Neuronal stem cell (in vitro differentiated cells): ENCODE measurements around the gene ZSCAN12.

ENCODE experiments used
- DNase-seq: peaks from one replicate; pipeline ENCODE4 v3.0.0-alpha.2; 2013; ENCODE audit warnings: low spot score
- H2AFZ ChIP-seq: one replicate; pipeline ENCODE4 v1.6.1; 2013; ENCODE audit warnings: mild to moderate bottlenecking, low read length, inconsistent platforms
- H2AK5ac ChIP-seq: 2 replicates; pipeline ENCODE4 v1.6.1; 2013; ENCODE audit warnings: low read depth, mild to moderate bottlenecking, inconsistent platforms, low read length, moderate library complexity, mixed read lengths
- H2BK120ac ChIP-seq: 2 replicates; pipeline ENCODE4 v1.6.1; 2013; ENCODE audit warnings: low read depth, mild to moderate bottlenecking, inconsistent platforms, low read length, moderate library complexity, mixed read lengths
- H2BK12ac ChIP-seq: one replicate; pipeline ENCODE4 v1.6.1; 2013; ENCODE audit warnings: low read length, inconsistent platforms
- H2BK15ac ChIP-seq: 2 replicates; pipeline ENCODE4 v1.6.1; 2013; ENCODE audit warnings: mild to moderate bottlenecking, low read length, inconsistent platforms, mixed read lengths
- H2BK5ac ChIP-seq: one replicate; pipeline ENCODE4 v1.6.1; 2013; ENCODE audit warnings: inconsistent platforms, mild to moderate bottlenecking, low read length, moderate library complexity
- H3K14ac ChIP-seq: one replicate; pipeline ENCODE4 v1.6.1; 2013; ENCODE audit warnings: low read length, inconsistent platforms
- H3K18ac ChIP-seq: 2 replicates; pipeline ENCODE4 v1.6.1; 2013; ENCODE audit warnings: low read length, inconsistent platforms
- H3K23ac ChIP-seq: 2 replicates; pipeline ENCODE4 v1.6.1; 2013; ENCODE audit warnings: low read depth, mild to moderate bottlenecking, mixed read lengths, low read length, inconsistent platforms; ENCODE audit not compliant: poor library complexity
- H3K27ac ChIP-seq: replicated peaks from 3 replicates; pipeline ENCODE4 v1.5.1; 2013; ENCODE audit warnings: low read length, inconsistent platforms
- H3K27me3 ChIP-seq, 3 experiments: 2 replicates each; pipeline ENCODE4 v1.6.1; 2013; ENCODE audit warnings: low read length in 3 of 3, mild to moderate bottlenecking in 2 of 3, inconsistent platforms in 1 of 3, low read depth in 1 of 3, mixed read lengths in 1 of 3, moderate library complexity in 1 of 3; ENCODE audit not compliant: control insufficient read depth in 3 of 3, insufficient read depth in 3 of 3
- H3K36me3 ChIP-seq, 2 donors: replicated peaks in 1 of 2; 2 replicates each; pipeline ENCODE4 v1.6.1; 2013; ENCODE audit warnings: low read length in 2 of 2; ENCODE audit not compliant: control insufficient read depth in 2 of 2, insufficient read depth in 2 of 2
- H3K4ac ChIP-seq: 2 replicates; pipeline ENCODE4 v1.6.1; 2013; ENCODE audit warnings: inconsistent platforms, mild to moderate bottlenecking, low read length, moderate library complexity
- H3K4me1 ChIP-seq, 2 donors: 1 replicate in 1 of 2; 2 replicates in 1 of 2; pipeline ENCODE4 v1.6.1; 2013; ENCODE audit warnings: low read length in 2 of 2, low read depth in 1 of 2; ENCODE audit not compliant: control insufficient read depth in 2 of 2, insufficient read depth in 1 of 2
- H3K4me2 ChIP-seq: one replicate; pipeline ENCODE4 v1.6.1; 2013; ENCODE audit warnings: mild to moderate bottlenecking, low read length, inconsistent platforms; ENCODE audit not compliant: insufficient read depth, poor library complexity, severe bottlenecking
- H3K4me3 ChIP-seq, 2 donors: 2 replicates each; pipeline ENCODE4 v1.5.1; 2013; ENCODE audit warnings: low read length in 2 of 2, mild to moderate bottlenecking in 2 of 2, inconsistent platforms in 1 of 2, moderate library complexity in 1 of 2
- H3K79me1 ChIP-seq: one replicate; pipeline ENCODE4 v1.6.1; 2013; ENCODE audit warnings: low read depth, mild to moderate bottlenecking, inconsistent platforms, low read length, moderate library complexity
- H3K9ac ChIP-seq: one replicate; pipeline ENCODE4 v1.6.1; 2013; ENCODE audit warnings: mild to moderate bottlenecking, low read depth, low read length, inconsistent platforms; ENCODE audit not compliant: poor library complexity
- H3K9me3 ChIP-seq, 2 donors: replicated peaks in 1 of 2; 2 replicates each; pipeline versions ENCODE3 to v1.6.1; 2013; ENCODE audit warnings: low read length in 2 of 2, mild to moderate bottlenecking in 2 of 2, inconsistent platforms in 1 of 2, low read depth in 1 of 2, mixed read lengths in 1 of 2, moderate library complexity in 1 of 2; ENCODE audit not compliant: control insufficient read depth in 2 of 2, insufficient read depth in 1 of 2
- H4K8ac ChIP-seq: one replicate; pipeline ENCODE4 v1.6.1; 2013; ENCODE audit warnings: low read depth, mild to moderate bottlenecking, inconsistent platforms, low read length, moderate library complexity
- H4K91ac ChIP-seq: one replicate; pipeline ENCODE4 v1.6.1; 2013; ENCODE audit warnings: low read length, low read depth, mild to moderate bottlenecking, inconsistent platforms; ENCODE audit not compliant: poor library complexity
- WGBS, 2 donors: extraction: QIAGEN DNeasy Blood & Tissue Kit; methylation state at CpG; one replicate each; pipeline ENCODE4 v1.1.7; 2013; ENCODE audit warnings: missing lambda C conversion rate in 2 of 2, mixed read lengths in 1 of 2; ENCODE audit not compliant: insufficient read length in 2 of 2, insufficient replicate concordance in 1 of 2; ENCODE audit errors: extremely low coverage in 2 of 2; 5-methylcytosine and 5-hydroxymethylcytosine counted together

Gene ZSCAN12

DNA sequence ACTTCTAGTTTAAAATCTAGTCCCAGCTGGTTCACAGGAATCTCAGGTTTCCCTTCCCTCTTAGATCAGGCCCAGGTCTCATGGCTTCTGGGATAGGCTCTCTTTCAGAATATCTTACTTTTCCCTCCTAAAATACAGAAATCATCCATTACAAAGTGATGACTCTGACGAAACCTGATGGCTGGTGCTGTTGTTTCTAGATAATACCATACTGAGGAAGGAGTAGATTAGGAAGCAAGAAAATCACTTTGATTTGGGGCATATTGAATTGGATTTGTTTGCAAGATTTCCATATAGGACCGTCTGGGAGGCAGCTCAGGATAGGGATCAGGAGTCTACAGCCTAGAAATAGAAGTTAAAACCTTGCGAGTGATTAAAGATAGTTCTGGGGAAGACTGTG, 46.2 kb downstream of the ZSCAN12 start:
- Histone ChIP-seq H2BK12ac (no peak overlapping the region), H2BK120ac (no peak overlapping the region), H3K79me1 (peaks cover 4% of the 10 kb centered on the region), H4K8ac (no peak overlapping the region), H3K27ac (no peak overlapping the region), H3K4me3 (no peak overlapping the region), H4K91ac (no peak overlapping the region), H3K4ac (no peak overlapping the region), H3K4me1 (peaks cover 0 to 1% of the 10 kb centered on the region in 2 donors), H2BK5ac (no peak overlapping the region), H3K23ac (no peak overlapping the region), H3K4me2 (no peak overlapping the region), H2AFZ (no peak overlapping the region), H3K27me3 (no peaks in the 10 kb centered on the region), H3K36me3 (peaks cover 1 to 22% of the 10 kb centered on the region in 2 donors), H3K14ac (no peak overlapping the region), H2AK5ac (no peak overlapping the region), H3K9ac (no peak overlapping the region), H3K9me3 (peaks cover 4 to 20% of the 10 kb centered on the region in 2 donors), H3K18ac (no peak overlapping the region), H2BK15ac (no peak overlapping the region)
- DNase-seq: no peak
- no CpG with 5 or more reads among the region's 3 CpGs for WGBS, 2 donors

DNA sequence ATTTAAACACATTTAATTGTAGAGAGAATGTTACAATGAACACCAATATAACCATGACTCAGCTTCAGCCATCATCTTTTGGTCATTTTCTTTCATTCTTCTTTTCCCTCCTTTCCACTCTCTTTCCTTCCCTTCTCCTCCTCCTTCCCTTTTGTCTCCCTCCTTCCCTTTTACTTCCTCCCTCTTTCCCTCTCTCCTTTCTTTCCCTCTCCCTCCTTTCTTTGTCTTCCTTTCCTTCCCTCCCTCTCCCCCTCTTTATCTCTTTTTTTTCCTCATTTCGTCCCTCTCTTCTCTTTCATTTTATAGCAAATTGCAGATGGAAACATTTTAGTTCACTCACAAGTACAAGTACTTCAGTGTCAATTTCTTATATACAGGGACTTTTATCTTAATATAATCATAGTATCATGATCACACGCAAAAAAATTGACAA, 48.0 kb downstream of the ZSCAN12 start:
- H3K4me3 ChIP-seq: no peak overlapping the region
- no peak overlapping the region for H4K8ac ChIP-seq
- no peak for DNase-seq
- H3K4me1 ChIP-seq: peaks cover 0 to 1% of the 10 kb centered on the region in 2 donors
- H2BK120ac ChIP-seq: no peak overlapping the region
- no peak overlapping the region for H2BK12ac ChIP-seq
- H3K27me3 ChIP-seq: peaks cover 0 to 8% (median 0%) of the 10 kb centered on the region in 3 experiments
- no peak overlapping the region for H3K14ac ChIP-seq
- no peak overlapping the region for H2AFZ ChIP-seq
- peaks cover 1% of the 10 kb centered on the region for H3K79me1 ChIP-seq
- no peak overlapping the region for H3K18ac ChIP-seq
- 88% methylated on average over 1 of the region's 2 CpGs; no CpG with 5 or more reads in 1 of the 2 donors for WGBS, 2 donors
- peaks cover 0 to 14% of the 10 kb centered on the region in 2 donors for H3K36me3 ChIP-seq
- no peak overlapping the region for H4K91ac ChIP-seq
- no peak overlapping the region for H3K23ac ChIP-seq
- no peak overlapping the region for H3K4me2 ChIP-seq
- no peak overlapping the region for H2BK15ac ChIP-seq
- H2BK5ac ChIP-seq: no peak overlapping the region
- no peak overlapping the region for H2AK5ac ChIP-seq
- peaks cover 4 to 13% of the 10 kb centered on the region in 2 donors for H3K9me3 ChIP-seq
- H3K4ac ChIP-seq: no peak overlapping the region
- H3K9ac ChIP-seq: no peak overlapping the region
- H3K27ac ChIP-seq: no peak overlapping the region

DNA sequence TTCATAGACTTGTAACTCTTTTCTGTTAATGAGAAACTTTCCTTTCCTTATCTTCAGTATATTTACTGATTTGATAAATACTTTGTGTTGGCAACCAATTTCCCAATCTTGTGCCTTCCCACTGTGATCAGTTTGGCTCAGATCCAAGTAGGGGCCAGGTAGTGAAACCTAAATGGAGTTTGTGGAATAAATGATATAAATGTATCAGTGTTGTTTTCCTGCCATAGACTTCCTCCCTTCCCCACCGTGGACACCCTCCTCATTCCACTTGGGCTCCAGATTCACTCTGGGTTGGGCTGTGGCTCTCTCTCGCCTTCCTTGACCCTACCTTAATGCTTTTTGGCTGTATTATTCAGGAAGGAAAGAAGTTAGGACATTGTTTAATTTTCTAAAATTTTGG, 48.5 kb downstream of the ZSCAN12 start:
- no peak overlapping the region for H3K4ac ChIP-seq
- H2AK5ac ChIP-seq: no peak overlapping the region
- peak overlapping the region in 1 of 2 donors; percentile 97 for H3K4me3 ChIP-seq
- H3K27me3 ChIP-seq: peaks cover 0 to 9% (median 0%) of the 10 kb centered on the region in 3 experiments
- WGBS, 2 donors: no CpG with 5 or more reads among the region's 2 CpGs
- peaks cover 0 to 1% of the 10 kb centered on the region in 2 donors for H3K4me1 ChIP-seq
- no peak for DNase-seq
- no peak overlapping the region for H2BK12ac ChIP-seq
- H2AFZ ChIP-seq: no peak overlapping the region
- no peak overlapping the region for H3K14ac ChIP-seq
- no peak overlapping the region for H3K9ac ChIP-seq
- H3K79me1 ChIP-seq: peaks cover 1% of the 10 kb centered on the region
- H4K8ac ChIP-seq: no peak overlapping the region
- no peak overlapping the region for H4K91ac ChIP-seq
- H3K4me2 ChIP-seq: no peak overlapping the region
- no peak overlapping the region for H2BK15ac ChIP-seq
- H3K18ac ChIP-seq: no peak overlapping the region
- no peak overlapping the region for H2BK5ac ChIP-seq
- no peak overlapping the region for H3K23ac ChIP-seq
- H3K9me3 ChIP-seq: peaks cover 4 to 12% of the 10 kb centered on the region in 2 donors
- peaks cover 0 to 12% of the 10 kb centered on the region in 2 donors for H3K36me3 ChIP-seq
- H2BK120ac ChIP-seq: no peak overlapping the region
- H3K27ac ChIP-seq: no peak overlapping the region

DNA sequence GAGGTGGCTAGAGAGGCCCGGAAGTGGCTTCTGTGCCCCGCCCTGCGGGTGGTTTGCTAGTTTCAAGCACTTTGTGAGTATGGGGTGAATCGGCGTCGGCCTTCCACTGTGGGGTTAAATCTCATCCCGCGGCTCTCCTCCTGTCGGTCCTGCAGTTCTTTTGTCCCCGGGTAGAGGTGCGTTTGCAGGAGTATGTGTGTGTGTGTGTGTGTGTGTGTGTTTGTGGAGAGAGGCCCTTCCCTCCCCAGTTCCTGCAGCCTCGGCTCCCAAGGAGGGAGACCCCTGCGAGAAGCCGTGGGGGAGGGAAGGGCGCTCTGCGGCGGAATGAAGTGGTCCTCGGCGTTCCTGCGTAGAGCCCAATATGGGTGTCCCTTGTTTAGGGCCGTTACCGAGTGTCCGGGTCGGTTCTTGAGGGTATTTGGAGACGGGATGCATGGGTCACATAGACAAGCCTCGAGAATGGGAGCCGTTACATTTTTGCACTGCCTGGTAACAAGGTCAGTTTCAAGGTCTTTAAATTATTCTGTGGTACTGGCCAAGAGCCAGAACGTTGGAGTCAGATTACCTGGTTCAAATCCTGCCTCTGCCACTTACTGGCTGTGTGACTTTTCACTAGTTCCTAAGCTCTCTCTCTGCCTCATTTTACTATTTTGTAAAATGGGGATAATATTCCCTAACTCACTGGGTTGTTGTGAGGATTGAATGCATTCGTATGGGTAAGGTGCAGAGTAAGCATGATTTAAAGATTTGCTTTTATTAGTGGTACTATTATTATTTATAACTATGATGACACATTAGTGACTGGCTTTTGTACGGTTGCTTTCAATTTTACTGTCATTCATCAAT, 49.4 kb downstream of the ZSCAN12 start, which contains the start of gene ZKSCAN3:
ZKSCAN3 (plus strand) TSS at position 56 of the 846 bp plus-strand sequence. CDS start 9,640 bp downstream, outside the sequence.
- H3K36me3 ChIP-seq: peaks cover 0 to 12% of the 10 kb centered on the region in 2 donors
- peaks cover 4 to 12% of the 10 kb centered on the region in 2 donors for H3K9me3 ChIP-seq
- peak within 1 kb of the TSS; percentile 75 for H2AK5ac ChIP-seq
- H3K4me2 ChIP-seq: peak within 1 kb of the TSS; percentile 54
- peak within 1 kb of the TSS; percentile 72 for H4K91ac ChIP-seq
- H3K14ac ChIP-seq: peak within 1 kb of the TSS; percentile 98
- H3K18ac ChIP-seq: peak within 1 kb of the TSS; percentile 90
- no CpG with 5 or more reads among the region's 30 CpGs for WGBS, 2 donors
- H3K4me1 ChIP-seq: no peaks in the 10 kb centered on the region
- H2BK120ac ChIP-seq: no peak within 1 kb of the TSS
- H3K4me3 ChIP-seq: peak within 1 kb of the TSS; percentile 97 to 98
- H3K4ac ChIP-seq: peak within 1 kb of the TSS; percentile 23
- H2BK12ac ChIP-seq: no peak within 1 kb of the TSS
- peaks cover 1% of the 10 kb centered on the region for H3K79me1 ChIP-seq
- H4K8ac ChIP-seq: peak within 1 kb of the TSS; percentile 96
- DNase-seq: peak; percentile 63
- peaks cover 0 to 16% (median 0%) of the 10 kb centered on the region in 3 experiments for H3K27me3 ChIP-seq
- H3K27ac ChIP-seq: peak within 1 kb of the TSS; percentile 78
- no peak within 1 kb of the TSS for H2BK15ac ChIP-seq
- no peak within 1 kb of the TSS for H2BK5ac ChIP-seq
- peak within 1 kb of the TSS; percentile 95 for H3K23ac ChIP-seq
- peak within 1 kb of the TSS; percentile 90 for H3K9ac ChIP-seq
- H2AFZ ChIP-seq: peak within 1 kb of the TSS; percentile 88
